ENCODE measurements around the gene PSMA1.
A peak's percentile ranks its signal among the peaks of the same experiment; 100 is the strongest.
"Not testable (repeated sequence)": the region's sequence is repeated elsewhere in the genome, so short reads cannot be mapped to it uniquely, and the experiment has no call there.

PSMA1 gene

GRCh38 chr11:14519917-14520746 lies at the start of gene PSMA1:
TSS of gene PSMA1 (minus strand) at chr11:14520386. CDS start at chr11:14520299, 87 bp downstream.
- DNase-seq: peak; percentile 91

GRCh38 chr11:14569516-14569915 lies 49.3 kb upstream of the PSMA1 start:
- not testable (repeated sequence) for DNase-seq

DNA sequence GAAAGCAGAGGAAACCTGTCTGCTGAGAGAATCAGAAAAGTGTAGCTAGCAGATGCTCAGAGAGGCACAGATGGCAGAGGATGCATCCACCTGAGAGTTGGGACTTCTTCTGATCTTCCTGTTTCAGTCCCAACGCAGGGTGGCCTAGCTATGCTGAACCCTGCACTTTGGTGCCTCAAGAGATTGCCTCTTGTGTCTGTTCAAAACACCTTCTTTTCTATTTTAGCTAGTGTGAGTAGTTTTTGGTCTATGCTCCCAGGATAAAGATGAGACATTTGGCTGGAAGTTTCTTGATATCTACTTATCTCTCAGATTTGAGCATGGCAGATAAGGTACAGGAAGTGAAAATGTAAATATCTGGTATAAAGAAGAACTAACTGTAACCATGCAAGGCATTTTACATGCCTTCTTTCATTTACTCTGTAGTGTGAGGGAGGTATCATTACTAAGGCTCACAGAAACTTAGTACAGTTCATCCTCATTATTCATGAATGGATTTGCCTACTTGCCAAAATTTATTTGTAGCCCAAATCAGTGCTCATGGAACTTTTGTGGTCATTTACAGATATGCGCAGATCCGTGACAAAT lies 47.0 kb upstream of the PSMA1 start:
- no peak for DNase-seq

DNA sequence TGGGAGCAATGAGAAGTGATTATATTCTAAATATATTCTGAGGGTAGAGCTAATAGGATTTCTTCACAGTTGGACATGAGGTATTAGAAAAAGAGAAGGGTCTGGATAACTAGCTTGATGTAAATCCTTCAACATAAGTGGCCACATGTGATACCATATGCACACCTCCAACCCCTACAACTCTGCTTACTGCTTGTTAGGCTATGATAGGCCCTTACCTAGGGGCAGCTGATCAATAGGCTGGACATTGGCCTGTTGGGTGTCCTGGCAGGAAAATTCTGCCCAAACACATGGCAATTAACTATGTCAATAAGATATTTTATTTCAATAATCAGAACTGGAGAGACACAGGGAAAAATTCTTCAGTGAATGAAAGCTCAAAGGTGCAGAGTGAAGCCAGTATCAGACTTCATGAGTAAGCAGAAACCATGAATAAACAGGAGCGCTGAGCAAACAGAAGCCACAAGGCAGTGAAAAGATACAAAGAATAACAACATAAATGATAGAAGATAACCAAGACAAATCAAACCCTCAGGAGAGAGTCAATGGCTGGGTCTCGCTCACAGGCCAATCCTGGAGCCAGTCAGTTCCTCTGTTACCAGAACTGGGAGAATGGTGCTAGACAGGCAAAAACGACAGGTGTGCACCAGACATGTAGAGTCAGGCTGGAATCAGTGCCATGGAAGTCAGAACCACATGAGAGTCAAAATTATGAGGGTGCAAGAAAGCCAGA lies 46.3 kb upstream of the PSMA1 start:
- no peak for DNase-seq

DNA sequence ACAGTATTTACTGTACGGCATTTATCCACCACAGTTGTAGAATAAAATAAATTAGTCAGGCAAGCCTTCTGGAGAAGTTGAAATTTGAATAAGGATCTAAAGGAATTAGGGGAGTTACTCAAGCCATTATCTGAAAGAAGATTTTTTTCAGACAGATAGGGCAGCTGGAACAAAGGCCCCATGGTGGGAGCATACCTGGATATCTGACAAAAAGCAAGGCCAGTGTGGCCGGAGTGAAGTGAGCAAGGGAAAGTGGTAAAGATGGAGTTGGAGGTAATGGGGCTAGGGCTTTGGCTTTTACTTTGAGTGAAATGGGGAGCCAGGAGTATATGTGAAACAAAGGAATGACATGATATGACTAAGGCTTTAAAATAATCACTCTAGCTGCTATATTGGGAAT lies 45.7 kb upstream of the PSMA1 start:
- no peak for DNase-seq

- DNase-seq: no peak
These were observed 35.6 kb upstream of the PSMA1 start for GRCh38 chr11:14555818-14556217.

DNA sequence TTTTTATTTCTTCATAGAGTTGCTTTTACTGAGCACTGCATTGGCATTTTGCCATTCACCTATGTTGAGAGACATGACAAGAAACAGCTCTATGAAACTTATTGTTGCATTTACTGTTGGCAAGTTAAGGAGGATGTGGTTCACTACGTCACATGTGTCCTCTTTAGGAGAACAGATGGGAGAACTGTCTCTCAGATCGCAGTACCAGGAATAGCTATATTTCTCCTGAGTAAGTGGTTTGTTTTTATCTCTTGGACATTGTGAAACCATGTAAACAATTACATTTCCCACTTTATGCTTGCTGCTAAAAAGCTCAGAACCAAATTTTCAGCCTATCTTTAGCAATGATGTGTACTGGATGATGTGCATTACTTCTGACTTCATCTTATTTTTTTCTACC lies 34.8 kb upstream of the PSMA1 start:
- no peak for DNase-seq

DNA sequence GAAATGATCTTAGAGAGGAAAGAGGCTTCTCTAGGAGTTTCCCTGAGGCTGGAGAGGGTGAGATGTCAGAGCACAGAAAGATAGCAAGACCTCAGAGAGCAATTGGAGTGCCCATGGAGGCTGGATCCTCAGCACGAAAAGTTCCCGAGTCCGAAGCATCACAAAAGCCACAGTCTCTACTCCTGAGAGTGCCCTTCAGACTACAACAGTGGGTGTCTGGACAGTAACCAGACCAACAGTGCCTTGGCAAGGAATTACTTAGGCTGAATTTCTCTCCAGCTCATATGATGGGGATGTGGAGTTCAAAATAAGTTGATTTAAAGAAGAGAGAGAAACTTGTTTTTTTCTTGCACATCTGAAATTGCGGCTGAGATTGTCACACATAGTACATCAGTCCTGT lies 31.9 kb upstream of the PSMA1 start:
- no peak for DNase-seq

DNA sequence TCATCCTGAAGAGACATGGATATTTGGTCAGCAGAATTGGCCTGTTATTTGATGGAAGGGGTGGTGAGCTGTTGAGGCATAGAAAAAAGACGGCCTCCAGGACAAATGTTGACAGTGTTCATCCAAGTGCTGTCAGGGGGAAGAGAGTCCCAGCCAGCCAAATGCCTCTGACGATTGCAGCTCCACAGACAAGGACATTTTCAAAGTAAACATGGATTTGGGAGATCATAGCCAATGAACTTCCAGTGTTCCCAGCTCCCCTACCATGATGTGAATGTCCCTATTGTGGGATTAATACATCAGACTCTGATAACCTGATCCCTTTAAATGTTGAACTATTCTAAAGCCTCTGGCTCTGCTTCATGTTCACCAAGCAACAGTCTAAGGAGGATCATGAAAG lies 31.2 kb upstream of the PSMA1 start:
- no peak for DNase-seq

- DNase-seq: no peak
These were observed 29.7 kb upstream of the PSMA1 start for GRCh38 chr11:14549891-14550290.

DNA sequence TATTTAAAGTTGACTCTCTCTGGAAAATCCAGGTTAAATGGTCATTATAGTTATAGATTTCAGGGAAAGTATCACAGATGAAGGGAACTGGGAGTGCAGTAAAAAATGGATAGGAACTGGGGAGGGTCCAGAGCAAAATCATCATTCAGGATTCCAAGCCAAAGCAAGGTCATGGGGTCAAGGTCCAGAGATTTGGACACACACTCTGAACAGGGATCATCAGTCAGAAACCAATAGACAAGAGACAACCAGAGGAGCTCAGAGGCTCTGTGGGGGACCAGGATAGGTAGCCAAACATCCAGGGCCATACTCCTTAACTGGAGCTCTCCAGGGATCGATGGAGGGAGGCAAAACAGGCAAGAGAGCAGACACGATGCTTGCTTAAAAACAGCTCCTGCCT lies 27.3 kb upstream of the PSMA1 start:
- no peak for DNase-seq

DNA sequence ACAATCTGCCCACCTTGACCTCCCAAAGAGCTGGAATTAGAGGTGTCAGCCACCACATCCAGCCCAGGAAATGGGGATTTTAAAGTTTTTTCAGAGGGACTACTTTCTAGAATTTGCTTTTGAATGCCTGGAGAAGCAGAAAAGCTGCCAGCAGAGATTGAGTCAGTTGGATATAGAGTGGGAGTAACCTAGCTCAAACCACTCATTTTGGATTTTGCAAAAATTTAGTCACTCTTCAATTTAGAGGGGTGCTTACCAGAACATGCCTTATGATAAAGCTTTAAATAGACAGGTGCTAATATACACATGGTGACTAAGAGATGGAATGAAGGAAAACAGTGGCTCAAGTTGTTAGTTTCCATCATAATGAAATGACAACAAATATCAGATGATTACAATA lies 26.5 kb upstream of the PSMA1 start:
- DNase-seq: no peak

DNA sequence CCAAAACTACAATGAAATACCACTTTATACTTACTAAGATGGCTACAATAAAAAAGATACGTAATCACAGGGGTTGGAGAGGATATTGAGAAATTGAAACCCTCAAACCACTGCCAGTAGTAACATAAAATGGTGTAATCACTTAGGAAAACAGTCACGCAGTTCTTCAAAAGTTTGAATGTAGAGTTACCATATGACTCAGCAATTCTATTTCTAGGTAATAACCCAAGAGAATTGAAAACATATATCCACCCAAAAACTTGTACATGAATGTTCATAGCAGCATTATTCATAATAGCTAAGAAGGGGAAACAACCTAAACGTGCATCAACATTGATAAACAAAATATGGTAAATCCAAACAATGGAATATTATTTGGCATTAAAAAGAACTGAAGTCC lies 24.4 kb upstream of the PSMA1 start:
- DNase-seq: no peak

DNA sequence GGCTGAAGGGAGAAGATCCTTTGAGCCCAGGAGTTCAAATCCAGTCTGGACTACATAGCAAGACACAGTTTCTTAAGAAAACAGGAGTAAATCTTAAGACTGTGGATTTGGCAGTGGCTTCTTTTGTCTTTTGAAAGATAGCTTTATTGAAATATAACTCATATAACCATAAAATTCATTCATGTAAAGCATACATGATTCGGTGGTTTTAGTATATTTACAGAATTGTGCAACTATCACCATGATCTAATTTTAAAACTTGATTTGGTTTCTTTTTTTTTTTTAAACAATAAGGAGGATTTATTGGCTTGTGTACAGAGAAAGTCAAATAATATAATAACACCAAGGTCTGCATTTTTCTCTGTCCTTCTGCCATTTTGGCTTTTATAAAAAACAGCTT lies 23.1 kb upstream of the PSMA1 start:
- no peak for DNase-seq

DNA sequence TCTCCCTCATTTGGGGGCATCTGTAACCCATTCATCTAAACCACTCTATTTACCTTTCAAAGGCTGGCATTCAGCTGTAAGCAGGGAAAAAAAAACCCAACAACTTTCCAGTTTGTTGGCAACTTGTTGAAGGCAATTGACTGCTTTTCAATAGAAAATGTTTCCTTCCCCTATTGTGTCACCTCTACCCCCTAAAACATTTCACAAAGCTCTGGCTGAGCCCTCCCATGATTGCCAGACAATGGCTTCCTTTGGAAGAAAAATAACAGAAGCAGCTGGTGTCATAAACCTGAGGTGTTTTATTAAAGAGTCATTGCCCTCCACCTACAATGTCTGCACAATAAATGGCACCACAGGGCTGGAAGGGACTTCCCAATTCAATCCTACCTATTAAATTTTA lies 22.1 kb upstream of the PSMA1 start:
- no peak for DNase-seq

GRCh38 chr11:14541192-14541947 lies 21.2 kb upstream of the PSMA1 start:
- DNase-seq: no peak

- DNase-seq: no peak
These were observed 19.8 kb upstream of the PSMA1 start for GRCh38 chr11:14539982-14540421.

DNA sequence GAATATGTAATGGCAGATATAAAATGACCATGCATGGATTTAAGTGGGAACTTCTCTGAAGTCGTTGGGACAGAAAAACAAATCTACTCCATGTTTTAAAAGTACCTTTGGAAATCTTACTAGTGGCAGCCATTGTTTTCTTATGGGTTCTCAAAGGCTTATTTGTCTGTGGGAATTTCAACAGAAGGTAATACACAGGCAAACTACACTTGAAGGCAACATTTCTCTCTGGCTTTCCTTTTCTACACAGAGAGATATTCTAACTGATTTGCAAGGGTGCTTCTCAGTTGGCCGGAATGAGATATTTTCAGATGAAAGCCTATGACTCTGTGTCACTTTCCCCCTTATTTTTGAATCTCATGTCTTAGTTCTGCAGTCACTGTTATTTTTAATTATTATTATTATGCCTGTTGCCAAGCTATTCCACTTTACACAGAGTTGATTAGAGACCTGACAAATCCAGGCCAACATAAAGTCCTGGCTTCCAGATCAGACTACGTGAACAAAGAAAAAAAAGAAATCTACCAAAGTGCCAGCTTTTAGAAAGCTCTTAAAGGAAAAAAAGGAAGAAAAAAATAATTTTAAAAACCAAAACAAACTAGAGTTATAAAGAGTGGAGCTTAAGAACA lies 18.9 kb upstream of the PSMA1 start:
- DNase-seq: no peak

- no peak for DNase-seq
These were observed 18.2 kb upstream of the PSMA1 start for GRCh38 chr11:14538271-14538925.

DNA sequence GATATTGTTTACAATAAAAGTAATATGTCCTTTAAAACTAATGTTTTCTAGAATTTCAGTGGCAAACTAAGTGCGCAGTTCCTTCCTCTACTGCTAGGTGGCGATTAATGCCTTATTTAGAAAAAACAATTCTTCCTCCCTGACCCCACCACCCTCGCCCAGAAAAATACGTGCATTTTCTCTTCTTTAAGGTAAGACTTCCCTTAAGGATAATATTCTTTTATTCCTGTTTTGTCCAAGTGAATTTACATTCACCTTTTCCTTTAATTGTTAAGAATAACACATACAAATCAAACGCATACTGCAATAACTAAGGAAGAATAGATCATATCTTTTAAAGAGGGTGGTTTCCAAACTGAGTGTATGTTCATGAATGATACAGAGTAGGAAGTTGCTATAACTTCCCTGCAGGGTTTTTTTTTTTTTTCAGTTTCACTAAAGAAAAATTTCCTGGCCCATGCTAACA lies 17.0 kb upstream of the PSMA1 start:
- peak; percentile 8 for DNase-seq

- not testable (repeated sequence) for DNase-seq
These were observed 15.0 kb upstream of the PSMA1 start for GRCh38 chr11:14535166-14535565.

- no peak for DNase-seq
These were observed 9.8 kb upstream of the PSMA1 start for GRCh38 chr11:14529951-14530350.
